Epithelial cell of esophagus (primary cell): ENCODE data around the gene SLAMF7.
"Not testable (repeated sequence)": the region's sequence is repeated elsewhere in the genome, so short reads cannot be mapped to it uniquely, and the experiment has no call there.

ENCODE experiments used
- DNase-seq: peaks from one replicate; pipeline ENCODE4 v3.0.0; 2010; ENCODE audit warnings: low read depth
- H3K4me3 ChIP-seq: 2 replicates; pipeline ENCODE4 v1.5.1; 2011; ENCODE audit warnings: mild to moderate bottlenecking, low read length, control low read depth
- TF ChIP-seq, protein P1 (sequence below): IDR thresholded peaks from 2 replicates; pipeline ENCODE4 v1.5.1; 2011; ENCODE audit warnings: low read depth, mild to moderate bottlenecking, low read length, control low read depth, inconsistent platforms; ENCODE audit not compliant: insufficient read depth; ENCODE audit errors: missing control alignments

The SLAMF7 gene, protein sequence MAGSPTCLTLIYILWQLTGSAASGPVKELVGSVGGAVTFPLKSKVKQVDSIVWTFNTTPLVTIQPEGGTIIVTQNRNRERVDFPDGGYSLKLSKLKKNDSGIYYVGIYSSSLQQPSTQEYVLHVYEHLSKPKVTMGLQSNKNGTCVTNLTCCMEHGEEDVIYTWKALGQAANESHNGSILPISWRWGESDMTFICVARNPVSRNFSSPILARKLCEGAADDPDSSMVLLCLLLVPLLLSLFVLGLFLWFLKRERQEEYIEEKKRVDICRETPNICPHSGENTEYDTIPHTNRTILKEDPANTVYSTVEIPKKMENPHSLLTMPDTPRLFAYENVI

DNA sequence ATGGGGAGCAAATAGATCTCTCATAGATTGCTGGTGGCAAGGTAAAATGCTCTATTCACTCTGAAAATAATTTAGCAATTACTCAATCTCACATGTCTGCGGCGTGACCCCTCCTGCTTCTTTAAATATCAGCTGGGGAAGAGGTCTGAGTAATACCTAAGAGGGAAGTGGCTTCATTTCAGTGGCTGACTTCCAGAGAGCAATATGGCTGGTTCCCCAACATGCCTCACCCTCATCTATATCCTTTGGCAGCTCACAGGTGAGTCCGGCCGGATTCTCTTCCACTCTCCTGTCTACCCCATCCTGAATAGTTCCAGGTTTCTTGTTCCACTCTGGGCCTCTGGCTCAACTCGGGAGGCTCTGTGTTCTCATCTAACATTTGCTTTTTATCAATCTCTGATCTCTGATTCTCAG, at the start of gene SLAMF7:
TSS of gene SLAMF7 (plus strand) at position 150 of the 414 bp plus-strand sequence. CDS start at position 205, 55 bp downstream.
- peak; percentile 86 for DNase-seq
- TF ChIP-seq, protein P1, sequence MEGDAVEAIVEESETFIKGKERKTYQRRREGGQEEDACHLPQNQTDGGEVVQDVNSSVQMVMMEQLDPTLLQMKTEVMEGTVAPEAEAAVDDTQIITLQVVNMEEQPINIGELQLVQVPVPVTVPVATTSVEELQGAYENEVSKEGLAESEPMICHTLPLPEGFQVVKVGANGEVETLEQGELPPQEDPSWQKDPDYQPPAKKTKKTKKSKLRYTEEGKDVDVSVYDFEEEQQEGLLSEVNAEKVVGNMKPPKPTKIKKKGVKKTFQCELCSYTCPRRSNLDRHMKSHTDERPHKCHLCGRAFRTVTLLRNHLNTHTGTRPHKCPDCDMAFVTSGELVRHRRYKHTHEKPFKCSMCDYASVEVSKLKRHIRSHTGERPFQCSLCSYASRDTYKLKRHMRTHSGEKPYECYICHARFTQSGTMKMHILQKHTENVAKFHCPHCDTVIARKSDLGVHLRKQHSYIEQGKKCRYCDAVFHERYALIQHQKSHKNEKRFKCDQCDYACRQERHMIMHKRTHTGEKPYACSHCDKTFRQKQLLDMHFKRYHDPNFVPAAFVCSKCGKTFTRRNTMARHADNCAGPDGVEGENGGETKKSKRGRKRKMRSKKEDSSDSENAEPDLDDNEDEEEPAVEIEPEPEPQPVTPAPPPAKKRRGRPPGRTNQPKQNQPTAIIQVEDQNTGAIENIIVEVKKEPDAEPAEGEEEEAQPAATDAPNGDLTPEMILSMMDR, result no peak
- H3K4me3 ChIP-seq, result no peak within 1 kb of the TSS

DNA sequence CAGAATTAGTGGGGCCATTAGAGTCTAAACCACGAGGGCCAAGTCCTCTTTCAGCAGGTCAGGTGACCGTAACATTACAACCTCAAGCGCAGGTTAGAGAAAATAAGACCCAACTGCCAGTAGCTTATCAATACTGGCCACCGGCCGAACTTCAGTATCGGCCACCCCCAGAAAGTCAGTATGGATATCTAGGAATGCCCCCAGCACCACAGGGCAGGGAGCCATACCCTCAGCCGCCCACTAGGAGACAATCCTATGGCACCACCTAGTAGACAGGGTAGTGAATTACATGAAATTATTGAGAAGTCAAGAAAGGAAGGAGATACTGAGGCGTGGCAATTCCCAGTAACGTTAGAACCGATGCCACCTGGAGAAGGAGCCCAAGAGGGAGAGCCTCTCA, 46.7 kb upstream of the SLAMF7 start:
- H3K4me3 ChIP-seq, DNase-seq: not testable (repeated sequence)

DNA sequence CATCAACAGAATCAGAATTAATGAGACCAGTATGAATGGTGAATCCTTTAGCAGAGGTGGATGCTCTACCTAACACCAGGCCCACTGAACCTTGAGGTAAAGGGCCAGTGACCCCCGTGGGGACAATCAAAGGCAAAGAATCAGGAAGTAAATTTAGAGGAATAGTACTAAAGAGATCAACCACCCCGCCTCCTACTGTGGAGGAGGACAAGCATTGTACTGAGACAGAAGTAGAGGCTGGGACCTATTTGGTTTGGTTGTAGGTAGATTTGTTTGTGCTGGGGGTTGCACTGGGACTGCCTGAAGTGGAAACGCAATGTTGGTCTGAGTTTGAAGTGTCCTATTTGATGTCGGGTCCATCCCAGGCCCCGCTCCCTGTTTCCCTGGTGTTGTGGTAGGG, 36.9 kb upstream of the SLAMF7 start:
- DNase-seq, result no peak
- TF ChIP-seq, protein P1, result no peak
- H3K4me3 ChIP-seq, result no peak overlapping the region

DNA sequence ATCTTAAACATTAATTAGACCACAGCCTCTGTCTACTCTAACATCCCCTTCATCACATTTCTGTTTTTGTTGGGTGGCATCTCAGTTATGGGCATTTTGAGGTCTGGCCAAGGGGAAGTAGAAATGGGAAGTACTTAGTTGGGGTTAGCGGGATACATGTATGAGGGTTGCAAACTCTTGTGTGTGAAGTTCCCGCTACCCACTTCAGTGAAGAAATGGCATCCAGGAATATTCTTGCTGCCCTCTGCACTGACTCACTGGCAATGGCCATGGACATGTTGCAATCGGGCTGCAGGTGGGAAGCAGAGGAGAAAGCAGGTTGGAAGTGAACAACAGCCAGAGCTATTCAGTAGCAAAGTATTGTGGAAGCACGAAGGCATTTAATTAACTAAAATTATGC, 34.8 kb upstream of the SLAMF7 start:
- DNase-seq, result peak; percentile 45
- no peak overlapping the region for H3K4me3 ChIP-seq

DNA sequence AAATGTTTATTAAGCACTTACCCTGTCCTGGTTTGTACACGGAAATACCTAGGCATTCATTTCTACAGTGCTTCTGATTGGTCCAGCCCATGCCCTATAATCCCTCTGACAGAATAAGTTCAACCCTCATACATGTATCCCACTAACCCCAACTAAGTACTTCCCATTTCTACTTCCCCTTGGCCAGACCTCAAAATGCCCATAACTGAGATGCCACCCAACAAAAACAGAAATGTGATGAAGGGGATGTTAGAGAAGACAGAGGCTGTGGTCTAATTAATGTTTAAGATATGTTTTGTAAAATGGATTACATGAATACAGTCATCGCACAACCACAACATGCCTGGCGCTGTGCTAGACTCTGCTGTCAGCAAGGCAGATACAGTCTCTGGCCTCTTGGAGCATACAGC, 33.8 kb upstream of the SLAMF7 start:
- DNase-seq, H3K4me3 ChIP-seq: not testable (repeated sequence)

More for the DNA sequence above, 34.8 kb upstream of the SLAMF7 start:
- TF ChIP-seq, protein P1, result no peak

DNA sequence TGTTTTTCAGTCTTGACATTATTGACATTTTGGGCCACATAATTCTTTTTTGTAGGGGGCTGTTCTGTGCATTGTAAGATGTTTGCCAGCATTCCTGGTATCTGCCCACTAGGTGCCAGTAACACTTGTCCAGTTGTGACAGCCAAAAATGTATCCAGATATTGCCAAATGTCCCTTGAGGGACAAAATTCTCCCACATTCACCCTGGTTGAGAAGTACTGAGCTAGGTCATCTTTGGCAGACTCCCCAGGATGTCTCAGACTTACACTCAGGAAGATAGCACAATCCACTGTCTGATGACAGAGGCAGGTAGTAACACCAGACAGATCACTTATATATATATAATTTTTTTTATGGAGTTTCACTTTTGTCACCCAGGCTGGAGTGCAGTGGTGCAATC, 33.3 kb upstream of the SLAMF7 start:
- no peak for DNase-seq
- no peak overlapping the region for H3K4me3 ChIP-seq
- TF ChIP-seq, protein P1, result no peak

DNA sequence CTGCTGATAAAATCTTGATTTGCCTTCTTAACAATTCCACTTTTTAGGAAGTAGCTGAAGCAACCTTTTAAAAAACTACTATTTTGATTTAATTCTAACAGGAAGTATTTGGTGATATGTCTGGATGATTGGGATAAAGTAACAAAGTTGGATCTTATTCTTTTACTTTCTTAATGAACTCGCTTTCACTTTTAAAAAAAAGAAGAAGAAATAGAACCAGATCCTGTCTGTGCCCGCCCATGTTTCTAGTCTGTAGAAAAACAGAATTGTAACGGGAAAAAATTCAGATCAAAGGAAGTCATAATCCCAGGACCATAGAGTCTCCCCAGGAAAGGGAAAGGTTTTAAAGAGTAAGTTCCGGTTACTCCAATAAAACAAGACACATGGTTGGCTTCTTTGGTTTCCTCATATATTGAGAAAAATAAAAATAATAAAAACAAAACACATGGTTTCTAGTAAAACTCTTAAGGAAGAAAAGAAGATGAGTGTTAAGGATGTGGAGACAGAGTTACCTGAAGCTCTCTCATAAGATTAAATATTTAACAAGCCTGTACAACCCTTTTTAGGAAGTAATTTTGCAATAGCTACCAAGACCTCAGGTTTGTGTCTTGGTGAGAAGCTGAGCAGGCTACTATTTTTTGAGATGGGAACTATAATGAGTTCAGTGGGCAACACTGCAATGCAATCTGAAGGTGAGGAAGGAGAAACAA, 32.4 kb upstream of the SLAMF7 start:
- DNase-seq, result no peak
- TF ChIP-seq, protein P1, result no peak
- H3K4me3 ChIP-seq, result no peak overlapping the region
